ENCODE results near the gene CYTH1. TPM values are rescaled to one million over a fixed set of nuclear protein-coding genes. Genes with fewer than 3 reads are reported as not detected.

Gene CYTH1
- total RNA-seq, 1 experiment from 2014 or later, result 46.7 TPM

GRCh38 chr17:78774453-78774852 is 7.6 kb downstream of the CYTH1 start:
- ChIA-PET POLR2A (interaction anchor here (0.5 kb wide), 1 partner anchor 19 kb away, joined by 10 read pairs; no protein-coding TSS in a partner anchor), CTCF (no interaction called here)
- Histone ChIP-seq H3K9me3 (ENCODE audit: control insufficient read depth, insufficient read depth, low read depth, low read length) (no peaks in the 10 kb centered on the region), H3K4me3 (ENCODE audit: low read depth in 2 of 2, low read length in 2 of 2) (no peak overlapping the region), H3K36me3 (ENCODE audit: control insufficient read depth, insufficient read depth, low read length) (no peaks in the 10 kb centered on the region), H3K27ac (ENCODE audit: low read length) (peak overlapping the region; percentile 74), H3K27me3 (ENCODE audit: control insufficient read depth, insufficient read depth, low read length) (no peaks in the 10 kb centered on the region), H3K4me1 (ENCODE audit: control insufficient read depth, insufficient read depth, low read length) (peaks cover 16% of the 10 kb centered on the region)
- BruUV-seq (replicated peaks), result no TSS peak
- in situ Hi-C loops (cut with HindIII; ENCODE audit: low pct_unique_long_range_greater_than_20kb, low sequenced_read_pairs) (no loop called here), intact Hi-C loops (cut with micrococcal nuclease; ENCODE audit: unreplicated experiment) (no loop called here)
- no peak for TF ChIP-seq TCF7L2 (IDR thresholded peaks at IDR 0.05; ENCODE audit: low read depth, low read length)
- TF ChIP-seq SIN3A (IDR thresholded peaks at IDR 0.05; ENCODE audit: borderline replicate concordance, insufficient read depth, low read depth, low read length), result no peak
- TF ChIP-seq POLR2AphosphoS5 (IDR thresholded peaks at IDR 0.05; ENCODE audit: low read depth, low read length), result no peak
- TF ChIP-seq REST (IDR thresholded peaks at IDR 0.05; ENCODE audit: insufficient read depth in 1 of 2, low read depth in 2 of 2, low read length in 1 of 2), result no peak
- TF ChIP-seq, protein P1, sequence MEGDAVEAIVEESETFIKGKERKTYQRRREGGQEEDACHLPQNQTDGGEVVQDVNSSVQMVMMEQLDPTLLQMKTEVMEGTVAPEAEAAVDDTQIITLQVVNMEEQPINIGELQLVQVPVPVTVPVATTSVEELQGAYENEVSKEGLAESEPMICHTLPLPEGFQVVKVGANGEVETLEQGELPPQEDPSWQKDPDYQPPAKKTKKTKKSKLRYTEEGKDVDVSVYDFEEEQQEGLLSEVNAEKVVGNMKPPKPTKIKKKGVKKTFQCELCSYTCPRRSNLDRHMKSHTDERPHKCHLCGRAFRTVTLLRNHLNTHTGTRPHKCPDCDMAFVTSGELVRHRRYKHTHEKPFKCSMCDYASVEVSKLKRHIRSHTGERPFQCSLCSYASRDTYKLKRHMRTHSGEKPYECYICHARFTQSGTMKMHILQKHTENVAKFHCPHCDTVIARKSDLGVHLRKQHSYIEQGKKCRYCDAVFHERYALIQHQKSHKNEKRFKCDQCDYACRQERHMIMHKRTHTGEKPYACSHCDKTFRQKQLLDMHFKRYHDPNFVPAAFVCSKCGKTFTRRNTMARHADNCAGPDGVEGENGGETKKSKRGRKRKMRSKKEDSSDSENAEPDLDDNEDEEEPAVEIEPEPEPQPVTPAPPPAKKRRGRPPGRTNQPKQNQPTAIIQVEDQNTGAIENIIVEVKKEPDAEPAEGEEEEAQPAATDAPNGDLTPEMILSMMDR (IDR thresholded peaks at IDR 0.05), result no peak
- ATAC-seq (peak; percentile 49), DNase-seq (ENCODE audit: low read depth, low spot score) (no peak)

GRCh38 chr17:78771758-78772382 is 10.2 kb downstream of the CYTH1 start:
- TF ChIP-seq, protein P1 (IDR thresholded peaks at IDR 0.05), result no peak
- TF ChIP-seq POLR2AphosphoS5 (IDR thresholded peaks at IDR 0.05; ENCODE audit: low read depth, low read length), result no peak
- no peak for TF ChIP-seq REST (IDR thresholded peaks at IDR 0.05; ENCODE audit: insufficient read depth in 1 of 2, low read depth in 2 of 2, low read length in 1 of 2)
- TF ChIP-seq TCF7L2 (IDR thresholded peaks at IDR 0.05; ENCODE audit: low read depth, low read length), result no peak
- TF ChIP-seq SIN3A (IDR thresholded peaks at IDR 0.05; ENCODE audit: borderline replicate concordance, insufficient read depth, low read depth, low read length), result no peak
- H3K4me1 ChIP-seq (ENCODE audit: control insufficient read depth, insufficient read depth, low read length), result peaks cover 14% of the 10 kb centered on the region
- no peak overlapping the region for H3K27ac ChIP-seq (ENCODE audit: low read length)
- ATAC-seq (no peak), DNase-seq (ENCODE audit: low read depth, low spot score) (no peak)
- POLR2A ChIA-PET, result interaction anchor here (0.6 kb wide), 1 partner anchor 15 kb away, joined by 11 read pairs; no protein-coding TSS in a partner anchor
- no peaks in the 10 kb centered on the region for H3K27me3 ChIP-seq (ENCODE audit: control insufficient read depth, insufficient read depth, low read length)
- BruUV-seq (replicated peaks), result no TSS peak
- in situ Hi-C loops (cut with HindIII; ENCODE audit: low pct_unique_long_range_greater_than_20kb, low sequenced_read_pairs) (no loop called here), intact Hi-C loops (cut with micrococcal nuclease; ENCODE audit: unreplicated experiment) (no loop called here)
- CTCF ChIA-PET, result no interaction called here
- no peaks in the 10 kb centered on the region for H3K9me3 ChIP-seq (ENCODE audit: control insufficient read depth, insufficient read depth, low read depth, low read length)
- H3K36me3 ChIP-seq (ENCODE audit: control insufficient read depth, insufficient read depth, low read length), result no peaks in the 10 kb centered on the region
- no peak overlapping the region for H3K4me3 ChIP-seq (ENCODE audit: low read depth in 2 of 2, low read length in 2 of 2)
